Measurements from ENCODE around the gene UNC119B.
"Not testable (repeated sequence)": the region's sequence is repeated elsewhere in the genome, so short reads cannot be mapped to it uniquely, and the experiment has no call there.

UNC119B gene

DNA sequence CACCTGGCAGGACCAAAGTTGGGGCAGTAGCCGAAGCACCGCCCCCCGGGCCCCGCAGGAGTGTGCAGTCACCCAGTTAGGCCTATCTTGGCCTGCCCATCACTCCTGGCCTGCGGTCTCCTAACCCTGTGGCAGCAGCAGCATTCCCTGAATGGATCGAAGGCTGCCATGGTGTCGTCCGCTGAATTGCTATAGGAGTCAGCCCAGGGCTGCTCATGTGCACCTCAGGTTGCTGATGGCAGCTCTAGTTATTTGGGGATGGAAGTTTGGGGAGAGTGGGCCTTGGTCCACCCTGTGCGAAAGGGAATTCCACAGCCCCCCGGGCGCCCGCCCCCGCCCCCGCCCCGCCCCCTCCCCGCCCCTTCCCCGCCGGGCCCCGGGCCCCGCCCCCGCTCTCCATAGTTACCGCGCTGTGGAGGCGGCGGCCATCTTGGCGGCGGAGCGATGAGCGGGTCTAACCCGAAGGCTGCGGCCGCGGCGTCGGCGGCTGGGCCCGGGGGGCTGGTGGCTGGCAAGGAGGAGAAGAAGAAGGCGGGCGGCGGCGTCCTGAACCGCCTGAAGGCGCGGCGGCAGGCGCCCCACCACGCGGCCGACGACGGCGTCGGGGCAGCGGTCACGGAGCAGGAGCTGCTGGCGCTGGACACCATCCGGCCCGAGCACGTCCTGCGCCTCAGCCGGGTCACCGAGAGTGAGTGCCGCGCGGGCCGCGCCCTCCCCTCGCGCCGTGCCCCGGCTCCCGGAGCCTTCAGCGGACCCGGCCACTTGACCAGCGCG is at the start of gene UNC119B:
Gene UNC119B, plus strand, starts transcription at position 428 of the 774 bp plus-strand sequence. Its CDS starts 17 bp downstream, at position 445.
- intact Hi-C loops (cut with DNase I), result no loop called here
- peak; percentile 62 to 95 (median 74) for DNase-seq

DNA sequence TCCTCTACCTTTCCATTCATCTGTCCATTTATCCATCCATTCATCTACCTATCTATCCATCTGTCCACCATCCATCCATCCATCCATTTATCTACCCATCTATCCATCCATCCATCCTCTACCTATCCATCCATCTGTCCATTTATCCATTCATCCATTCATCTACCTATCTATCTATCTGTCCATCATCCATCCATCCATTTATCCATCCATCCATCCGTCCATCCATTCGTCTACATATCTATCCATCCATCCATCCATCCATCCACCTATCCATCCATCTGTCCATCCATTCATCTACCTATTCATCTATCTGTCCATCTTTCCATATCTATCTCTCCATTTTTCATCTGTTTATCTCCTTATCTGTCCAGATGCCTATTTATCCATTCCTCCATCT is 48.8 kb upstream of the UNC119B start:
- intact Hi-C loops (cut with DNase I), result no loop called here
- no peak for DNase-seq

DNA sequence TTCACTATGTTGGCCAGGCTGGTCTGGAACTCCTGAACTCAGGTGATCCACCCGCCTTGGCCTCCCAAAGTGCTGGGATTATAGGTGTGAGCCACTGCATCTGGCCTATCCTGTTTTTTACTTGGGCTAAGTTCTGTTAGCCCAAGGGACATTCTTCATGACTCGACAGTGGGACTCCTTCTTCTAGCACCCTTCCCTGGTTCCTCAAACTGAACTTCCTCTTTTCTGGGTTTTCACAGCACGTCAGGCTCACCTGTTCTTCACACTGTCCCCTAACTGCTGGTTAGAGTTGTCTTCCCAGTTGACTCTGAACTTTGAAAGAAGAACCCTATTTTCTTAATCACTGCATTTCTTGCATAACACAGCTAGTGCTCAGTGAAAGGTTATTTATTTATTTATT is 47.4 kb upstream of the UNC119B start:
- DNase-seq, result peak in 1 of 10 donors; percentile 13
- intact Hi-C loops (cut with DNase I), result no loop called here

DNA sequence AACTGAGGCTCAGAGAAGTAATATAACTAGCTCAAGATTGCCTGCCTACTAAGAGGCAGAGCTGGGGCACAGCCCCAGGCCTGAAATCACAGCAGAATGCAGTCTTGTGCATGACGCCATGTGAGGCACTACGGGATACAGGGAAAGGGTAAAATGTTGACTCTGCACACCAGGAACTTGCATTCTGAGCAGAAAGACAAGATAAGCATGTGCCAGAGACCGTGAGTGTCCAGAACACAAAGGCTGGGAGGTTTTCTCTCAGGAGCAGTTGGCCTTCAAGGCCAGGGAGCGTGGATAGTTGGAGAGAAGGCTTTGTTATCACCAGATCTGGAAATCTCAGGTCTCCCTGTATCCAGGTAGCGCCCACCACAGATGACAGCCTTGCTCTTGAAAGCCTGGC is 46.5 kb upstream of the UNC119B start:
- intact Hi-C loops (cut with DNase I), result no loop called here
- peak in 1 of 10 donors; percentile 3 for DNase-seq

DNA sequence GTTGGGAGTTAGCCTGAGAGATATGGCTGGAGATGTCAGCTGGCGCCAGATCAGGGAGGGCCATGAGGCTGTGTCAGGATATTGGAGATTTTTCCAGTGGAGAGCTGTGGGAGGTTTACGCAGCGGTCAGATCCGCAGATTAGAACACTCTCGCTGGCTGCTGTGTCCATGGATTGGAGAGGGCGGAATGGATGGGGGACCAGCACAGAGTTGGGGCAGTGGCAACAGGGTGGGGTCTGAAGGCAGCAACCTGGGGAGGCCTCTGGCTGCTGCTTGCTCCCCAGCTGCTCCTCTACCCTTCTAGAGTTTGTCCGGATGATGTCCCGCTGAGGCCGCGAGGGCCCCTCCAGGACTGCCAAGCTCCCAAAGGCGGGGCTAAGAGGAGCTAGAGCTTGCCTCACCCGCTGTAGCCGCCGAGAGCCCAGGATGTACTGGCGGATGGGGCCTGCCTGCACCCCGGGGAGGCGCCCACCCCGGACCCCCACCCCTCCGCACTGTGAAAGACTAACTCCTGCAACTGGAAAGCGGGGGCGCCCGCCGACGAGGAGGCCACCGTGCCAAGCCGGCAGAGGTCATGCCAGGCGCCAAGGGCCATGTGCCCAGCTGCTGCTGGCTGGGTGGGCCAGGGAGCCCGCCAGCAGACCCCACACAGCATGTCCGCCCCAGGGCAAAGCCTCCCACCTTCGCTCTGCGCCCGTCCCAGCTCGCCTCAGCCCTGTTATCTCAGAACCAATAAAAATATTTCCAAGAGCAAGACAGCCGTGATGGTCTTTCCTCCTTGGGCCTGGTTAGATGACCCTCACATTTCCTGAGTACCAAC is 43.5 kb upstream of the UNC119B start:
- DNase-seq, result peak in 2 of 10 donors; percentile 77 to 79
- intact Hi-C loops (cut with DNase I), result no loop called here

DNA sequence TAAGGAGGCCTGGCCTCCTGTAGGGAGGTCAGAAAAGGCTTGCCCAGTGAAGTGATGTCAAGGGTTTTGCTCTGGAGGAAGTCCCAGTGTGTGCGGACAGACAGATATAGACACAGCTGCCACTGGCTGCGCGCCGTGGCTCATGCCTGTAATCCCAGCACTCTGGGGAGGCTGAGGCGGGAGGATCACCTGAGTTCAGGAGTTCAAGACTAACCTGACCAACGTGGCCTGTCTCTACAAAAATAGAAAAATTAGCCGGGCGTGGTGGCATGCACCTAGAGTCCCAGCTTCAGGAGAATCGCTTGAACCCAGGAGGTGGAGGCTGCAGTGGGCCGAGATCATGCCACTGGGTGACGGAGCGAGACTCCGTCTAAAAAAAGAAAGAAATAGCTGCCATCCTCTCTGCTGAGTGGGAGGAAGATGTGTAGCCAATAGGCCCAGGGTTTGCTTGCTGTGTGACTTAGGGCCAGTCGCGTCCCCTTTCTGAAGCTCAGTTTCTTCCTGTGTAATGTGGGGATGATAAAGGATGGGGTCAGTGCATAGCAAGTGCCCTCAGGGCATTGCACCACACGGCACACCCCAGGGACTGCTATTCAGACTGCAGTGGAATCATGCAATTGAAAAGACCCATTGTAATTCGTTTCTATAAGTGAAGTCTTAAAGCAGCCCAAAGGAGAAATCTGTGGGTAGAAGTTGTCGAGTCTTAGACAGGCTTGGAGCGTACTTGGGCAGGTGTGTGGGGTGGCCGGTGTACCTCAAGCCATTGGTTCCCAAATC is 42.0 kb upstream of the UNC119B start:
- DNase-seq, result peak in 2 of 10 donors; percentile 42 to 43
- intact Hi-C loops (cut with DNase I), result no loop called here

DNA sequence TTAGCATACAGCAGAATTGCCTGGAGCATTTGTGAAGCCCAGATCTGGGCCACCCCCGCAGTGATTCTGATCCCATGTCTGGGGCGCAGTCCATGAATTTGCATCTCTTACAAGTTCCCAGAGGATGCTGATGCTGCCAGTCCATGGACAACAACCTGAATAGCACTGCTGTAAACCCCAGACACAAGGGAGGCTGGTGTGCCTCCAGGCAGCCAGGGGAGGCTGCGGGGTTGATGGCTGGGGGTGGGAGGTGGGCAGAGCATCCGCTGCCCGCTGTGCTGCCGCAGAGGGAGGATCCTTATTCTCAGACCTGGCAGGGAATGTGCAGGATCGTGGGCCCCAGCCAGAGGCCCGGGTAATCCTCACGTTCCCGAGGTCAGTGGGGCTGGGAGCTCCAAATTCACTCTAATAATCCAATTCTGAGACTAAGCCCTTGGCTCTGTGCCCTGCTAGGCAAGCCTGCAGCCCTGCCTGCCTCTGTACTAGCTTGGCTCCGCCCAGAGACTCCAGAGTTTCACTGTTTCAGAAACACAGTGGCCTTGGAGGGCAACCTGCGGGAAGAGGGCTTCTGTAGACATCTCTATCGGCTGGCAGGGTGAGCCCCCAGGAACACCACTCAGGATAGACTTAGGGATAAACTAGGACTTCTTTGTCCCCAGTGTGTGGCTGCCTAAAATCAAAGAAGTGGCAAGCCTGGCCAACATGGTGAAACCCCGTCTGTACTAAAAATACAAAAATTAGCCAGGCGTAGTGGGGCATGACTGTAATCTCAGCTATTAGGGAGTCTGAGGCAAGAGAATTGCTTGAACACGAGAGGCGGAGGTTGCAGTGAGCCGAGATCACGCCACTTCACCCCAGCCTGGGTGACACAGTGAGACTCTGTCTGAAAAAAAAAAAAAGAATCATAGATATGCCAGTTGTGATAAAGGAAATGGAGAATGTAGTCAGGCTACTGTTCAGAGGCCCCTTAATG is 41.1 kb upstream of the UNC119B start:
- DNase-seq, result peak in 2 of 10 donors; percentile 82 to 84
- intact Hi-C loops (cut with DNase I), result no loop called here

DNA sequence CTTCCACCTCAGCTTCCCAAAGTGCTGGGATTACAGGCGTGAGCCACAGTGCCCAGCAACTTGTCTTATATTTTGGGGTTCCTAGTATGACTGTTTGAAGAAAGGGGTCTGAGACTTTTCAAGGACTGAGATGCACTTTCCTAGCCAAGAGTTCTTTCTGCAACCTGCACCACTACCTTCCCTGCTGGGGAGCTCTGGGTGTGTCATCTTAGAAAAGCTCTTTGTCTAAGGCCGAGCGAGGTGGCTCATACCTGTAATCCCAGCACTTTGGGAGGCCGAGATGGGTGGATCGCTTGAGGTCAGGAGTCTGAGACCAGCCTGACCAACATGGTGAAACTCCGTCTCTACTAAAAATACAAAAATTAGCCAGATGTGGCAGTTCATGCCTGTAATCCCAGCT is 40.0 kb upstream of the UNC119B start:
- intact Hi-C loops (cut with DNase I), result not testable (repeated sequence)

DNA sequence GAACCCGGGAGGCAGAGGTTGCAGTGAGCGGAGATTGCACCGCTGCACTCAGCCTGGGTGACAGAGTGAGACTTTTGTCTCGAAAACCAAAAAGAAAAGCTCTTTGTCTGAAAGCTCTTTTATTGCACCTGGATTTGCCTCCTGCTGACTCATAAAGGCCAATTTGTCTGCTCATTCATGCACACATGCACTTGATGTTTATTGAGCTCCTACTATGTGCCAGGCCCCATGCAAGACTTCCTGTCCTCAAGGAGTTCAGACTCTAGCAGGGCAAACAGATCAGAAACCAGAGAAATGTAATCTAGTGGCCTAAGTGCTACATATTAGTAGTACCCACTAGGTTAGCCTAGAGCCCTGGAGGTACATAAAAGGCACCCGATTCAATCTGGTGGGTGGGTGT is 39.6 kb upstream of the UNC119B start:
- DNase-seq, result no peak
- intact Hi-C loops (cut with DNase I), result no loop called here

More for the DNA sequence above, 40.0 kb upstream of the UNC119B start:
- DNase-seq, result peak in 2 of 10 donors; percentile 28 to 30

DNA sequence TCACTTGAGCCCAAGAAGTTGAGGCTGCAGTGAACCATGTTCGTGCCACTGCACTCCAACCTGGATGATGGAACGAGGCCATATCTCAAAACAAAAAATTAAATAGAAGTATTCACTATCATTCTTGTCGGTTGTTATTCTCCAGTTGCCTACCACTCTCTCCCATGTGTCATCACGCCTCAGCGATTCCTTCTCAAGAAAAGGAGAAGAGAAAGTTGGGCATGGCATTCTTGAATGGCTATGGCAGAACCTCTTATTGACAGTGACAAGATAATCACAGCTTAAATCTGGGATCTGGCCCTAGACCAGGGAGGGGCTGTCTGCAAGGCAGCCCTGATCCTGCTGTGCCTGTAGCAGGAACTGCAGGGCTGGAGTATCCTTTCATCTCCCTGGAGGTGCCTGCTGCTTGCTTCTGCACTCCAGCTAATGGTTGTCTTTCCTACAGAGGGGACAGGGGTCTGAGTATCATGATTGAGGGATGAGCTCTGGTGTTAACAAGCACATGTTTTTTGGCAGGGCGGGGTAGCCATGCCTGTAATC is 36.1 kb upstream of the UNC119B start:
- no peak for DNase-seq

DNA sequence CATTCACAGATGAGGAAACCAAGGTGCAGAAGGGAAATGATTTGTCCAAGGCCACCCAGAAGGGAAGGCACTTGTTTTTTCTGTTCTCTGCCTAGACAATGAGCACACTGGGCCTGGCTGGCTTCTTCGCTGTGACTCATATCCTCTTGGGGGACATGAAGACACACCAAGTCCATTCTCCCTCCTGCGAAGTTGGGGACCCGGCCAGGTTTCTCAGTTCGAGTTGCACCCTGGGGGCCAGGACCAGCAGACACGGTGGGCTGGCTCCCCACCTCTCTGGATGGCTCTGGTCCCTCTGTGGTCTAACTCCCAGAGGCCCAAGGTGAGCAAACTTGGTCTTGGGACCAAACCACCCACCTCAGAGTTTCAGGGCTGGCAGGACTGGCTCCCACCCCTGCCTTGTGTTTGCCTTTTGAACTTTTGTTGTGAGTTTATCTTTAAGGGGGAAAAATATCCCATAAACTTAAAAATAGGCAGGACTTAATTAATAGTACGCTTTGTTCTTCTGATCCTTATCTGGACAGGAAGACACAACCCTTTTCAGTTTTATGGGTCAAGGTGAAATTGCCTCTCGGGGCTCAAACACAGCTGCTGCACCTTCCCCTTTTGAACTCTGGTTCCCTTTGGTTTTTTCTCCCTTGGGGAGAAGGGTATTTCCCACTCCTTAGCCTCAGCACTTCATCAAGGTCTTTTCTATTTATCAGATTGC is 32.3 kb upstream of the UNC119B start:
- intact Hi-C loops (cut with DNase I), result no loop called here
- no peak for DNase-seq

More for the DNA sequence above, 36.1 kb upstream of the UNC119B start:
- intact Hi-C loops (cut with DNase I), result no loop called here

DNA sequence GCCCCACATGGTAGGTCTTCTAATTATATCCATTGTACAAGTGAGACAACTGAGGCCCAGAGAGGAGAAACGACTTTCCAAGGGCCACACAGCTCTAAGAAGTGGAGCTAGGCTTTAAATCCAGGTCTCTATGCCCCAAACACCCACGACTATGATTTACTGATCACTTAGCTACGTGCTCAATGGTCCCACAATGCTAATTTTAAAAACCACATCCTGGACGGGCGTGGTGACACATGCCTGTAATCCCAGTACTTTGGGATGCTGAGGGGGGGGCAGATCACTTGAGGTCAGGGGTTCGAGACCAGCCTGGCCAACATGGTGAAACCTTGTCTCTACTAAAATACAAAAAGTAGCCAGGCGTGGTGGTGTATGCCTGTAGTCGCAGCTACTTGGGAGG is 31.7 kb upstream of the UNC119B start:
- intact Hi-C loops (cut with DNase I), result no loop called here
- no peak for DNase-seq

DNA sequence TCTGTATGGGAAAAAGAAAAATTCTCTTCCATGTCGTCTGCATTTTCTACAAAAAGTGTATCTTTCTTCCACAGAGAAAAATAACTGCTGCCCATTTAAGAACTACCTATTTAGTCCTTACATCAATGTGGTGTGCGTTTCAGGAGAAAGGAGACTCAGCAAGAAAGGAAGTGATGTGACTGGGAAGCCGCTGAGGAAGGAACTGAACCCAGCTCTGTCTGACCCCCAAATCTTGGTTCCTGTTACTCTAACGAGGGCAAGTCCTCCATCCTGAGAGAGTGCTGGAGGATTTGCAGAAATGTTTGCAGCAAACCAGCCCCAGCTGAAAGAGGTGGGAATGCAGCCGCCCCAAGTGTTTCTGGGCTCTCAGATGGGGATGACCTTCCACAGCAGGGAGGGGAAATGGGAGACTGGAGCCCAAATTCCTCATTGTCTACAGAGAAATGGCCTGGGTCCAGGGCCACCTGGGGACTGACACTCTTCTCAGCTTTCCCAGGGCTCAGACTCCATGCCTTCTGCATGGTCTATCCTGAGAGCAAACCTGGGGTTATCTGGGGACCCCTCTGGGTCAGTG is 30.0 kb upstream of the UNC119B start:
- DNase-seq, result no peak
- intact Hi-C loops (cut with DNase I), result no loop called here

DNA sequence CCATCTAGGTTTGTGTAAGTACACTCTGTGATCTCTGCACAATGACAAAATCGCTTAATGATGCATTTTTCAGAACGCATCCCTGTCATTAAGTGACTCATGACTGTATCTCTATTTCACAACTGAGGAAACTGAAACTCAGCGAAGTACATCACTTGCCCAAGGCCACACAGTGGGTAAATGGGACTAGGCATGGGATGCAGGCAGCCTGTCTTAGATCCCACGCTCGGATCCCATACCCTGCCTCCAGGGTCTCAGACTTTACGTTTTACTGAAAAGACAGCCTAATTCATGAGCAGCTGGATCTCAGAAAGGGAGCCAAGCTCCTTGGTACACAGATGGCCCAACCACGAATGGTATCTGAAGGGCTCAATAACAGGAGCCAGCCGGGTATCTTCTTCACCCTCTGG is 25.7 kb upstream of the UNC119B start:
- no peak for DNase-seq
- intact Hi-C loops (cut with DNase I), result no loop called here

DNA sequence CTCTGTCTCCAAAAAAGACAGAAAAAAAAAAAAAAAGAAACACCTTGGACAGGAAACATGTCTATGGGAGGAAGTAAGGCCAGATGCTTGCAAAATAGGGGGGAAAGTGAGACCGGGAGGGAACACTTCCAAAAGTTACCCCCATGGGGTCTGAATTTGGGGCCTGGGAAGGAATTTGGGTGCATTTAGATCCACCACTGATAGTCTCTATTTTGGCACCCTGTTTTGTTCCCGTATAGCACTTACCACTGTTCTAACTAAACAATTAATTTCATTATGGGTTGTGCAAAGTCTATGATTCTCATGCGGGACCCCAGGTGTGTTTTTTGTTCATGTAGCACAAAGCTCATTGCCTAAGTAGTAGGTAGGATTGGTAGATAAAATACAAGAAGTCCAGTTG is 24.7 kb upstream of the UNC119B start:
- no peak for DNase-seq
- intact Hi-C loops (cut with DNase I), result no loop called here

DNA sequence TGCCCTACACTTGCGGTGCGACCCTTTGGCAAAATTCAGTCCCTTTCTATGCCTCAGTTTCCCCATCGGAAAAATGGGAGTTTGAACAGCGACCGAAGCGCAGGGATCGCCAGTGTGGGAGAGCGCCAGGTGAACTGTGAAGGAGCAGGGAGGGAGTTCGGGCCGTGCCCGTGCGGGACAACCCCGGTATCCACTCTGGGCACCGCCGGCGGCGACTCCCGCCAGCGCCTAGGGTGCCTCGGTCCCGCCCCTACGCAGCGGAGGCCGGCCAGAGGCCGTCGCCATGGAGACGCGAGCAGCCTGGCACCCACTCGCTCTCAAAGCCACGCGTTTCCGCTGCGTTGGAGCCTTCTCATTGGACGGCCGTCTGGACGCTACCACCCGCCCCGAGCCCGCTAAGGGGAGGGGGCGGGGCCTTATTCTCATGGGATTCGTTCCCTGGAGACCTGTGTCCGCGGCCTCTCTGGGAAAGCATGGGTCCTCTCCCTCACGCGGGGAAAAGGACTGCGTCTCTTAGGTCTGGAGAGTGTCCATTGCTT is 24.0 kb upstream of the UNC119B start:
- intact Hi-C loops (cut with DNase I), result loop anchor here (2.0 kb wide), 2 partner anchors 27 to 219 kb away; partner anchors contain the start of gene SPPL3

DNA sequence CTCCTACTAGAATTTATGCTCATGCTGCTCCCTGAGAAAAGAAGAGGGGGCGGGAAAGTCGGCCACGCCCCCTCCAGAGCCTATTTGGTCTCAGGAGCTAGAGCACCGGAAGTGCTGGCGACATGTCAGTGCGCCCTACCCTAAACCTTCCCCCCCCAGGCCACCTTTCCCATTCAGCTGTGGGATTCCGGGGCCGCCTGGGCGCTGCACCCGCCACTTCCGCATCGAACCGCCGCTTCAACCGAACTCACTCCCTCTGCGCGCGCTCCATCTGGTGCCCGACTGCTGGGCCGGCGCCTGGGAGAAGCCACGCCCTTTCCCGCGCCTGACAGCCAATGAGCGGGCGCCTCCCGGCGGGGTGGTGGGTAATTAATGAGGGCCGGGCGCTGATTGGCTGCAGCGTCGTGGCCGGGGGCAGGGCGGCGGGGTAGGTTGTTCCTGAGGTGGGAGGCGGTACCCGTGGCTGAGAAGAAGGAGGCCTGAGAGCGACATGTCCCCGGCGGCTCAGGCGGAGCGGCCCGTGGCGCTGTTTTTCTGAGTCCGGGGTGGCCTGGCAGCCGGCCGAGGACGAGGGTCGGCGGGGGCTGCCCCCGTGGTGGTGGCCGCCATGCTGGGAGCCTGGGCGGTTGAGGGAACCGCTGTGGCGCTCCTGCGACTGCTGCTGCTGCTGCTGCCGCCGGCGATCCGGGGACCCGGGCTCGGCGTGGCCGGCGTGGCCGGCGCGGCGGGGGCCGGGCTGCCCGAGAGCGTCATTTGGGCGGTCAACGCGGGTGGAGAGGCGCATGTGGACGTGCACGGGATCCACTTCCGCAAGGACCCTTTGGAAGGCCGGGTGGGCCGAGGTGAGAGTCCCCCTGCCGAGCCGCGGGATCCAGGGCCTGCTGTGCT is 23.3 kb upstream of the UNC119B start, which contains the start of gene MLEC:
Gene MLEC, plus strand, starts transcription at position 460 of the 888 bp plus-strand sequence. Its CDS starts 148 bp downstream, at position 608.
- DNase-seq, result peak; percentile 97 to 100 (median 99)
- intact Hi-C loops (cut with DNase I), result loop anchor here (2.0 kb wide), 2 partner anchors 26 to 218 kb away; partner anchors contain the start of gene SPPL3

More for the DNA sequence above, 24.0 kb upstream of the UNC119B start:
- DNase-seq, result peak; percentile 98 to 100 (median 99)
